Measurements from ENCODE around the gene TMEM123.
A peak's percentile ranks its signal among the peaks of the same experiment; 100 is the strongest.

Gene TMEM123

GRCh38 chr11:102398297-102398696, 54.3 kb downstream of the TMEM123 start:
- peaks cover 10 to 27% of the 10 kb centered on the region in 2 donors for H3K4me1 Mint-ChIP-seq
- H3K36me3 Mint-ChIP-seq = peaks cover 26 to 34% of the 10 kb centered on the region in 2 donors
- H3K27me3 Mint-ChIP-seq = no peaks in the 10 kb centered on the region
- DNase-seq = no peak
- ATAC-seq (replicated peaks) = no peak
- no peaks in the 10 kb centered on the region for H3K9me3 Mint-ChIP-seq
- peak overlapping the region; percentile 73 for H3K27ac Mint-ChIP-seq
- H3K4me3 Mint-ChIP-seq = no peak overlapping the region

DNA sequence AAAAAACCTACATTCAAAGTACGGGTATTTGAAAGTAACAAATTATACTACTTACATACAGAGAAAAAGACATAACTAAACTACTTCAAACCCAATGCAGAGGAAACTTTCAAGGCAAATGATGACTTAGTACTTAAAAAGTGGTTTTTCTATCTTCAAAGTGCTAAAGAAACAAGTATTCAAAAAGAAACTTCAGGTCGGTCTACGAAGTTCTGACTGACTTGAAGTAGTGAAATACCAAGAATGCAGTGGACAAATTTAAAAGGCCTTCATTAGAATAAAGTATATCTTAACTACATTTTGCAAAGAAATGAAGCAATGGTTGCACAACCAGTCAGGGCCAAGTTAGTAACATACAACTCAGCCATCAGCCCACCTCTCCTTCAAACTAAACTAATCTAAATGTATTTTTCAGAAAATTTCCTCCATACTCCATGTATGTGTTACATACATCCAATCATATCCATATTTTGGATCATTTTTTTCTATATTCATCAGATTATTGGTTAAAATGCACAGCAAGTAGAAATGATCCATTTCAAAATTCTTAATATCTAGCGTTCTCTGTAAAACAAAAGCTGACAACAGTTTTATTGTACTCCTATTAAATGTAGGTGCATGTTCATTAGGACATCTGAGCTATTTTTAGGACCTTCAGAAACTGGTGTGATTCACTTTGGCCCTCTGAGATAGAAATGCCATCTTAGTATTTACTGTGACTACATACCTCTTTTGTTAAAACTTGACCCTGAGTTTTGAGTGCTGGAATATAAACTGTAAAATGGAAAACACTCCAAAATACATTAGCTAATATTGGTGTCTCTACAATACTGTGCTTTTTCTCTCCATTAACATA, 55.6 kb downstream of the TMEM123 start:
- no peak overlapping the region for H3K4me3 Mint-ChIP-seq
- peaks cover 16 to 31% of the 10 kb centered on the region in 2 donors for H3K4me1 Mint-ChIP-seq
- DNase-seq (no peak), ATAC-seq (replicated peaks) (no peak)
- H3K36me3 Mint-ChIP-seq = peaks cover 27 to 37% of the 10 kb centered on the region in 2 donors
- H3K27me3 Mint-ChIP-seq = no peaks in the 10 kb centered on the region
- H3K9me3 Mint-ChIP-seq = no peaks in the 10 kb centered on the region
- peak overlapping the region; percentile 31 for H3K27ac Mint-ChIP-seq

DNA sequence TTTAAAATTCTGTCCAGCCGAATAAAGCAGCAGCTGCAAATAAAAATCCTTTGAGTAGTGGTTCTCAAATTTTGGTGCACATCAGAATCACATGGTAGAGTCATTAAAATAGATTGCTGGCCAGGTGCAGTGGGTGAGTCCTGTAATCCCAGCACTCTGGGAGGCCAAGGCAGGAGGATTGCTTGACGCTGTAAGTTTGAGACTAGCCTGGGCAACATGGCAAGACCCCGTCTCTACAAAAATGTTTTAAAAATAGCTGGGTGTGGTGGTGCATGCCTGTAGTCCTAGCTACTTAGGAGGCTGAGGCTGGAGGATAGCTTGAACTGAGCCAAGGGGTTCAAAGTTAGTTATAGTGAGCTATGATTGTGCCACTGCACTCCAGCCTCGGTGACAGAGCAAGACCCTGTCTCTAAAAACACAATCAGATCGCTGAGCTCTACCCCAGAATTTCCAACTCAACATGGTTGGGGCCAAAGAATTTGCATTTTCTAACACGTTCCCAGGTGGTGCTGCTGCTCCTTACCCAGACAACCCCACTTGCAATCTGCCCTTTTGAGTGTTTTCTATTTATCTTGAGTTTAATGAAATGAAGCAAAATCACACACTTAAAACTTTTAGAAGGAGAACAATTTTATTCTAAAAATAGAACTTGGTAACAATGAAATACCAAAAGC, 56.7 kb downstream of the TMEM123 start:
- H3K36me3 Mint-ChIP-seq = peaks cover 24 to 38% of the 10 kb centered on the region in 2 donors
- no peaks in the 10 kb centered on the region for H3K27me3 Mint-ChIP-seq
- no peak overlapping the region for H3K4me3 Mint-ChIP-seq
- ATAC-seq (replicated peaks) (no peak), DNase-seq (no peak)
- peaks cover 17 to 35% of the 10 kb centered on the region in 2 donors for H3K4me1 Mint-ChIP-seq
- peak overlapping the region; percentile 42 for H3K27ac Mint-ChIP-seq
- no peaks in the 10 kb centered on the region for H3K9me3 Mint-ChIP-seq

DNA sequence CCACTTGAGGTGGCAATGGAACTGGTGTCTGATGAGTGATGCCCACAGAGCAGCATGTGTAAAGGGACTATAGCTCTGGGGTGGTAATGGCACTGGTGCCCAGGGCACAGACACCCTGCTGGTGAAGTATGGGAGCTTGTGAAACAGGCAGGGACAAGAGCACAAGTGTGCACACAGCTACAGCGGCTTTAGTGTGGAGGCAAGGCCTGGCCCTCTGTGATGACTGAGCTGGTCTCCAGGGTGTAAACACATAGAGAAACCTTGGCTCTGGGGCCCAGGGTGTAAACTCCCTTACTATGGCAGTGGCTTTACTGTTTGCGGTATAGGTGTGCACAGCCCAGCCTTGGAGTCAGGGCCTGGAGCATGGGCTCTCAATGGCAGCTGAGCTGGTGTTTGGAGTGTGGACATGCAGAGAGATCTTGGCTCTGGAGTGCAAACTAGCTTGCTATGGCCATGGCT, 59.3 kb downstream of the TMEM123 start:
- no peak for DNase-seq
- peak; percentile 13 to 24 for ATAC-seq (replicated peaks)
- Mint-ChIP-seq H3K4me3 (peak overlapping the region in 1 of 2 donors; percentile 9), H3K27me3 (no peaks in the 10 kb centered on the region), H3K36me3 (peaks cover 33 to 51% of the 10 kb centered on the region in 2 donors), H3K4me1 (peaks cover 26 to 51% of the 10 kb centered on the region in 2 donors), H3K9me3 (peaks cover 5% of the 10 kb centered on the region in 2 donors), H3K27ac (peak overlapping the region; percentile 90)

GRCh38 chr11:102391549-102392237, 60.9 kb downstream of the TMEM123 start:
- H3K27ac Mint-ChIP-seq = peak overlapping the region; percentile 90
- no peaks in the 10 kb centered on the region for H3K27me3 Mint-ChIP-seq
- peaks cover 5 to 6% of the 10 kb centered on the region in 2 donors for H3K9me3 Mint-ChIP-seq
- DNase-seq = no peak
- H3K4me3 Mint-ChIP-seq = peak overlapping the region in 1 of 2 donors; percentile 10
- ATAC-seq (replicated peaks) = peak; percentile 10 to 17
- H3K4me1 Mint-ChIP-seq = peaks cover 23 to 45% of the 10 kb centered on the region in 2 donors
- H3K36me3 Mint-ChIP-seq = peaks cover 37 to 64% of the 10 kb centered on the region in 2 donors

DNA sequence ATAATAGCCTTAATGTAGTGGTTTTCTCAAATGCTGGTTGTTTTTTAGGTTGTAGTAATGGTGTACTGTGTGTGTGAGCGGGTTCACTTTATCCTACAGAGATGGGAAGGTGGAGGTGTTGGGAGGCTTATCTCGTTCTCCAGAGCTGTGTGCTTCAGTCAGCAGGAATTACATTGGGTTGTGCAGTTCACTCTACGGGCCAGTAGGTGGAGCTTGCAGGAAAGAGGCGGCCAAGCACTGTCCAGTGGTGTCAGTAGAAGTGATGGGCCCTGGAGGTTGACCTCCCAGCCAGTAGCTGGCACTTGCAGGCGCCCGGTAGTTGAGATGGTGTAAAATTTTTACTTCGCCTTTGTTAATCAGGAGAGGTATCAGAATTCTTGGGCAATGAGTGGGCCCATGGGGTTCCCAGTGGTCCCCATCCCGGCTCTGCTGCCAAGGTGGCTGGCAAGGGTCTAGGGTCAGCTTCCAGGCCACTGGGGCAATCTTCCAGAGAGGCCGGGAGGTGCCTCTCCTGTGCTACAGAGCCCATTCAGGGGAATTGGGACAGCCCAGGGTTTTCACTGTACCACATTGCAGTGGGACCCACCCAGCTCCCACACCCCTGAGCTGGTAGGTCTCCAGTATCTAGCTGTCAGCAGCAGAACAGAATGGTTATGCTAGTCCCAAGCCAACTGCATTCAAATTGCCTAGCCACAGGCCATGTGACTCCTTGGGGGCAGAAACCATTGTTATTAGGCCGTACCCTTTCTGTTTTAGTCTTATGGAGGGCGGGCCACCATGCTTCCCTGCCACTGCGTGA, 61.7 kb downstream of the TMEM123 start:
- ATAC-seq (replicated peaks) (peak; percentile 72 to 73), DNase-seq (peak; percentile 32)
- Mint-ChIP-seq H3K4me1 (peaks cover 23 to 44% of the 10 kb centered on the region in 2 donors), H3K27ac (peak overlapping the region; percentile 75), H3K27me3 (no peaks in the 10 kb centered on the region), H3K9me3 (peaks cover 5 to 6% of the 10 kb centered on the region in 2 donors), H3K36me3 (peaks cover 37 to 68% of the 10 kb centered on the region in 2 donors), H3K4me3 (peak overlapping the region in 1 of 2 donors; percentile 10)

- no peak for DNase-seq
- Mint-ChIP-seq H3K9me3 (peaks cover 5 to 6% of the 10 kb centered on the region in 2 donors), H3K4me3 (no peak overlapping the region), H3K36me3 (peaks cover 36 to 72% of the 10 kb centered on the region in 2 donors), H3K27ac (peak overlapping the region; percentile 26), H3K4me1 (peaks cover 23 to 44% of the 10 kb centered on the region in 2 donors), H3K27me3 (no peaks in the 10 kb centered on the region)
- peak; percentile 38 to 41 for ATAC-seq (replicated peaks)
Measured at GRCh38 chr11:102389253-102389652, 63.3 kb downstream of the TMEM123 start.

DNA sequence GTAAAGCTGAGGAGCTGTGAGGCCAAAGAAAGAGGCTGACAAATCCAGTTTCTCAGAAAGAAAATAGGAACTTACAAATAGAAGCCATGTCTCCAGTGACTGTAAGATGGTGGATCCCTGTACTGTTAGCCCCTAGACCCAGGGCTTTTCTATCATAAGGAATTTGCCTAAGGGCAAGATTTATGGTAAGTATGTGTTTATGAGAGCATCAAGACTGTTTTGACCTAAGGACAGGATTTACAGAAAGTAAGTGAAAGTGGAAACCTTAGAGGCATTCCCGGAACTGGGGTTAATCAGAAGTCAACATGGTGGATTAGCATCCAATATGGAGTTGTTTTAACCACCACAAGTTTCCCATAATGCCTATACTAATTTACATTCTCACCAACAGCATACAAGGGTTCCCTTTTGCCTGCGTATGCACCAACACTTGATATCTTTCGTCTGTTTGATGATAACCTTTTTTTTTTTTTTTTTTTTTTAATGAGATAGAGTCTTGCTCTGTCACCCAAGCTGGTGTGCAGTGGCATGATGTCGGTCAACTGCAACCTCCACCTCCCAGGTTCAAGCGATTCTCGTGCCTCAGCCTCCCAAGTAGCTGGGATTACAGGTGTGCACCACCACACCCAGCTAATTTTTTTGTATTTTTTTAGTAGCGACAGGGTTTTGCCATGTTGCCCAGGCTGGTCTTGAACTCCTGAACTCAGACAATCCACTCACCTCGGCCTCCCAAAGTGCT, 65.4 kb downstream of the TMEM123 start:
- Mint-ChIP-seq H3K36me3 (peaks cover 31 to 65% of the 10 kb centered on the region in 2 donors), H3K27ac (no peak overlapping the region), H3K4me3 (no peak overlapping the region), H3K27me3 (no peaks in the 10 kb centered on the region), H3K4me1 (peaks cover 14 to 26% of the 10 kb centered on the region in 2 donors), H3K9me3 (peaks cover 5 to 6% of the 10 kb centered on the region in 2 donors)
- ATAC-seq (replicated peaks) (no peak), DNase-seq (no peak)

DNA sequence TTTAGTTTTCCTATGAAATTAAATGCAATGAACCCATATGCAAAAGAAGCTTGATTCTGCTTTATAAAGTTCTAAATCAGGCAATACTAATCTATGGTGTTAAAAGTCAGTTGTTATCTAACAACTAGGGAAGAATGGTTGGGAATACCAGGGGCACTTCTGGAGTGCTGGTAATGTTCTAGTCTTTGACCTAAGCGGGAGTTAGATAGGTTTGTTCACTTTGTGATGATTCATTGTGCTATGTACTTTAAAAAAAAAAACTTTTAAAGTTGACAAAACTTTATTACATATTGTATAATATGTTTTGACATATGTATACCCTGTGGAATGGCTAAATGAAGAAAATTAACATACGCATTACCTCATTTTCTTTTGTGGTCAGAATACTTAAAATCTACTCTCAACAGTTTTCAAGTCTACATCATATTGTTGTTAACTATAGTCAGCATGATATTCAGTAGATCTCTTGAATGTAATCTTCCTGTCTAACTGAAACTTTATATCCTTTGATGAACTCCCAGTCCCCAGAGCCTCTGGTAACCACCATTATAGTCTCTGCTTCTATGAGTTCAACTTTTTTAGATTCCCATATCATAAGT, 66.3 kb downstream of the TMEM123 start:
- Mint-ChIP-seq H3K27ac (no peak overlapping the region), H3K4me1 (peaks cover 9 to 18% of the 10 kb centered on the region in 2 donors), H3K36me3 (peaks cover 34 to 62% of the 10 kb centered on the region in 2 donors), H3K9me3 (peaks cover 5 to 6% of the 10 kb centered on the region in 2 donors), H3K27me3 (no peaks in the 10 kb centered on the region), H3K4me3 (no peak overlapping the region)
- DNase-seq (no peak), ATAC-seq (replicated peaks) (no peak)

DNA sequence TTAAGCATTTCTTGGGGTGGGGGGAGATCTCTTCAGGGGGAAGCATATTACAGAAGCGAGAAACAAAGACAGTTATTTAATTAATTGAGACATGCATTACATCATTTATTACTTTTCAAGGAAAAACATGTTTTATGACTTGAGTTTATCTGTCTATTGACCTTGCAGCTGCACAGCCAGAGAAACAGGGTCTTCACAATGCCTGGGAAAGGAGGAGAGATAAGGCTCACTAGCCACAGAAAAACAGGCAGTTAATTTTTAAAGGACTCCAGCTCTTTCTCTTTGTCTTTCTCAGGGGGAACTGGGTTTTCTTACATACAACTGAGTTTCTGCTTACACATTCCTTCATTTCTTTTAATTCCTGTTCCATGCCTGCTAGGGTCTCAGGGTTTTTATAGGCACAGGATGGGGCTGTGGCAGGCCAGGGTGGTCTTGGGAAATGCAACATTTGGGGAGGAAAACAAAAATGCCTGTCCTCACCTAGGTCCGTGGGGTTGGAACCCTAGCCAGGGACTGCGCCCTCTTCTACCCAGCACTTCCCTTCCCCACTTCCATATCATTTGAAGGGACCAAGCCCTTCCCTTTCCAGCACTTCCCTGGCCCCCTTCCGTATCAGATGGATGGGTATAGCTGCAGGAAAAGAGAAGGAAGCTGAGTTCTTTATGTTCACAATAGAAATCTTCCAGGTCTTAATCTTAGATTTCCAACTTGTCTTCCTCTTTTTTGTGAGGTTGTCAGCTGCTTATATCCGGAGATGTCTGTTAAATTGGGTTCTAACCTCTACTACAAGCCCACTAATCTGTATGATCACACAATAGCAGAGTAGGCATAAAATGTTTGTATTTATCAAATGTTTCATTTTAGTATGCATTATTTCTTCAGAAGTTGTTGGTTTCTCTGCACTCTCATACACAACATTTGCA, 67.2 kb downstream of the TMEM123 start:
- Mint-ChIP-seq H3K27ac (no peak overlapping the region), H3K27me3 (no peaks in the 10 kb centered on the region), H3K9me3 (peaks cover 5 to 6% of the 10 kb centered on the region in 2 donors), H3K36me3 (peaks cover 37 to 62% of the 10 kb centered on the region in 2 donors), H3K4me1 (peaks cover 4 to 11% of the 10 kb centered on the region in 2 donors), H3K4me3 (no peak overlapping the region)
- no peak for DNase-seq
- no peak for ATAC-seq (replicated peaks)

GRCh38 chr11:102384419-102385079, 68.0 kb downstream of the TMEM123 start:
- peaks cover 5 to 6% of the 10 kb centered on the region in 2 donors for H3K9me3 Mint-ChIP-seq
- H3K4me1 Mint-ChIP-seq = peaks cover 4 to 7% of the 10 kb centered on the region in 2 donors
- DNase-seq (no peak), ATAC-seq (replicated peaks) (no peak)
- no peak overlapping the region for H3K4me3 Mint-ChIP-seq
- no peaks in the 10 kb centered on the region for H3K27me3 Mint-ChIP-seq
- H3K27ac Mint-ChIP-seq = no peak overlapping the region
- peaks cover 40 to 63% of the 10 kb centered on the region in 2 donors for H3K36me3 Mint-ChIP-seq

Measured in stimulated activated naive B cell treated with anti-CD40 and anti-IgM and Interleukin-4, amounts not matched to agents 10 μg/mL and 1 μg/mL and 100 μg/mL, for 72 hours (primary cell).